HG03064 (cell line): ENCODE data around the gene GLIS2.

ENCODE experiments used
- ATAC-seq: cut with Tn5 transposase; IDR thresholded peaks from one replicate; pipeline ENCODE4 v1.9.1; 2021; ENCODE audit warnings: low read depth; ENCODE audit not compliant: unreplicated experiment

GLIS2 gene

DNA sequence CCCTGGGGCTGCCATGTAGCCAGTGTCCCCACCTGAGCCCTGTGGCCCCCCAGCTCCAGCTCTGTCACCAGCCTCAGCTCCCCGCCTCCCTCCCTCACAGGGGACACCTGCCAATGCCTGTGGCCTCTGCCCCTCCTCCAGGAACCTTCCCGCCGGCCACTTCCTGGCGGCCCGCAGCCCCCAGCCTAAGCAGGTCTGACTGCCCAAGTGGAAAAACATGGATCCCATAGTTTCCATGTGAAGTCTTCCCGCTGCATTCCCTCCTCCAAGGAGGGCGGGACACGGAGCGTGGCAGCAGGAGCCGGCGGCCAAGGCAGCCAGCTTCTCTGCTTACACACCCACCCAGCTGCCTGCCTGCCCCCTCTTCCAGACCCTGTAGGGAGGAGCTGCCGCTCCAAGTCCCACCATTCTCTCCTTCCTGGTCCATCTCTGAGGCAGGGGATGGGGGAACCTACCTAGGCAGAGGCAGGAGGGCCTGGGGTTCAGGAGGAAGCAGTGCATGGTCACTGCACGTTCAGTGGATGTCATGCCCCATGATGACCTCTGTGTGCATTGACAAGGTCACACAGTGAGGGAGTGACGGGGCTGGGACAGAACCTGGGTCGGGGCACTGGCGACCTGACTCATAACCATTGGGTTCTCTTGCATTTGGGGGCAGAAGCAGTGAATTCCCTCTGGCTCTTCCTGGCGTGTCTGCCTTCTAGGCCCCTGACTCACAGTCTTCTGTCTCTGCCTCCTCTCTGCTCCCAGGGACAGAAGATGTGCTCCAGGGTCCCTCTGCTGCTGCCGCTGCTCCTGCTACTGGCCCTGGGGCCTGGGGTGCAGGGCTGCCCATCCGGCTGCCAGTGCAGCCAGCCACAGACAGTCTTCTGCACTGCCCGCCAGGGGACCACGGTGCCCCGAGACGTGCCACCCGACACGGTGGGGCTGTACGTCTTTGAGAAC lies 64.5 kb downstream of the GLIS2 start:
- ATAC-seq, result no peak

DNA sequence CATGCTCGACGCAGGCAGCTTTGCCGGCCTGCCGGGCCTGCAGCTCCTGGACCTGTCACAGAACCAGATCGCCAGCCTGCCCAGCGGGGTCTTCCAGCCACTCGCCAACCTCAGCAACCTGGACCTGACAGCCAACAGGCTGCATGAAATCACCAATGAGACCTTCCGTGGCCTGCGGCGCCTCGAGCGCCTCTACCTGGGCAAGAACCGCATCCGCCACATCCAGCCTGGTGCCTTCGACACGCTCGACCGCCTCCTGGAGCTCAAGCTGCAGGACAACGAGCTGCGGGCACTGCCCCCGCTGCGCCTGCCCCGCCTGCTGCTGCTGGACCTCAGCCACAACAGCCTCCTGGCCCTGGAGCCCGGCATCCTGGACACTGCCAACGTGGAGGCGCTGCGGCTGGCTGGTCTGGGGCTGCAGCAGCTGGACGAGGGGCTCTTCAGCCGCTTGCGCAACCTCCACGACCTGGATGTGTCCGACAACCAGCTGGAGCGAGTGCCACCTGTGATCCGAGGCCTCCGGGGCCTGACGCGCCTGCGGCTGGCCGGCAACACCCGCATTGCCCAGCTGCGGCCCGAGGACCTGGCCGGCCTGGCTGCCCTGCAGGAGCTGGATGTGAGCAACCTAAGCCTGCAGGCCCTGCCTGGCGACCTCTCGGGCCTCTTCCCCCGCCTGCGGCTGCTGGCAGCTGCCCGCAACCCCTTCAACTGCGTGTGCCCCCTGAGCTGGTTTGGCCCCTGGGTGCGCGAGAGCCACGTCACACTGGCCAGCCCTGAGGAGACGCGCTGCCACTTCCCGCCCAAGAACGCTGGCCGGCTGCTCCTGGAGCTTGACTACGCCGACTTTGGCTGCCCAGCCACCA lies 65.4 kb downstream of the GLIS2 start:
- ATAC-seq, result no peak

DNA sequence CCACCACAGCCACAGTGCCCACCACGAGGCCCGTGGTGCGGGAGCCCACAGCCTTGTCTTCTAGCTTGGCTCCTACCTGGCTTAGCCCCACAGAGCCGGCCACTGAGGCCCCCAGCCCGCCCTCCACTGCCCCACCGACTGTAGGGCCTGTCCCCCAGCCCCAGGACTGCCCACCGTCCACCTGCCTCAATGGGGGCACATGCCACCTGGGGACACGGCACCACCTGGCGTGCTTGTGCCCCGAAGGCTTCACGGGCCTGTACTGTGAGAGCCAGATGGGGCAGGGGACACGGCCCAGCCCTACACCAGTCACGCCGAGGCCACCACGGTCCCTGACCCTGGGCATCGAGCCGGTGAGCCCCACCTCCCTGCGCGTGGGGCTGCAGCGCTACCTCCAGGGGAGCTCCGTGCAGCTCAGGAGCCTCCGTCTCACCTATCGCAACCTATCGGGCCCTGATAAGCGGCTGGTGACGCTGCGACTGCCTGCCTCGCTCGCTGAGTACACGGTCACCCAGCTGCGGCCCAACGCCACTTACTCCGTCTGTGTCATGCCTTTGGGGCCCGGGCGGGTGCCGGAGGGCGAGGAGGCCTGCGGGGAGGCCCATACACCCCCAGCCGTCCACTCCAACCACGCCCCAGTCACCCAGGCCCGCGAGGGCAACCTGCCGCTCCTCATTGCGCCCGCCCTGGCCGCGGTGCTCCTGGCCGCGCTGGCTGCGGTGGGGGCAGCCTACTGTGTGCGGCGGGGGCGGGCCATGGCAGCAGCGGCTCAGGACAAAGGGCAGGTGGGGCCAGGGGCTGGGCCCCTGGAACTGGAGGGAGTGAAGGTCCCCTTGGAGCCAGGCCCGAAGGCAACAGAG lies 66.3 kb downstream of the GLIS2 start:
- no peak for ATAC-seq

DNA sequence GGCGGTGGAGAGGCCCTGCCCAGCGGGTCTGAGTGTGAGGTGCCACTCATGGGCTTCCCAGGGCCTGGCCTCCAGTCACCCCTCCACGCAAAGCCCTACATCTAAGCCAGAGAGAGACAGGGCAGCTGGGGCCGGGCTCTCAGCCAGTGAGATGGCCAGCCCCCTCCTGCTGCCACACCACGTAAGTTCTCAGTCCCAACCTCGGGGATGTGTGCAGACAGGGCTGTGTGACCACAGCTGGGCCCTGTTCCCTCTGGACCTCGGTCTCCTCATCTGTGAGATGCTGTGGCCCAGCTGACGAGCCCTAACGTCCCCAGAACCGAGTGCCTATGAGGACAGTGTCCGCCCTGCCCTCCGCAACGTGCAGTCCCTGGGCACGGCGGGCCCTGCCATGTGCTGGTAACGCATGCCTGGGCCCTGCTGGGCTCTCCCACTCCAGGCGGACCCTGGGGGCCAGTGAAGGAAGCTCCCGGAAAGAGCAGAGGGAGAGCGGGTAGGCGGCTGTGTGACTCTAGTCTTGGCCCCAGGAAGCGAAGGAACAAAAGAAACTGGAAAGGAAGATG lies 67.0 kb downstream of the GLIS2 start:
- ATAC-seq, result no peak

DNA sequence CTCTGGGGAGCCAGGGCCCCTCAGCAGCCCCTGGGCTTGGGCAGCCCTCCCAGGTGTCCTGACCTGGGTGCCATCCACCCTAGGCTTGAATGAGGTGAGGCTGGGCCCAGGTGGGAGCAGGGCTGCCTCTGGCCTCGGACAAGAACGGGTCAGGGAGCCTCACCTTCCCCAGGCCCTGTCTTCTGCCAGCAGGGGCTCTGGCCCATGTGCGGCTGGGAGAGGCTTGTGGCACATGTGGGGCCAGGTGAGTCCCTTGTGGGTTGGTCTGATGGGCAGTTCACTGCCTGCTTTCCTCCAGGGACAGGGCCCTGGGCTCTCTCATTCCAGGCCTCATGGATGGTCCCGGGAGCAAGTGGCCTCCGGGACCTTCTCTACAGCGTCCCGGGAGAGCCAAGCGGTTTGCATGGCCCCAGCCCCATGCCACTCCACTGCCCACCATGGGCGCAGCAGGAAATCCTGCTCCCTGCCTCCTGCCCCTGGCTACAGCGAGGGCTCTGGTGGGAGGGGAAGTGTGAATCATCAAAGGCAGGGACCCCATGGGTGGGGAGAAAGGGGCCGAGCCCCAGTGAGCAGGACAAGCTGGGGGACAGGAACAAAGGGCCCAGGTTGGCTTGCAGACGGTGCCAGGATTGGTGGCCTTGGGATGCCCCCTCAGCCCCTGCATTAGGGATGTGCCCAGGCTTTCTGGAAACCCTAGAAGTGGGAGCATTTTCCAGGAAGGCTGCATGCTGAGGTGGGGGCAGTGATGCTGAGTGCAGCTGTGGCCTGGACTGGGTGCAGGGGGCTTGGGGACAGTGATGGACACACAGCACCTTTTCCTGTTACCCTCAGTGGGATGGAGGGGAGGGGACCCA lies 68.0 kb downstream of the GLIS2 start:
- no peak for ATAC-seq

DNA sequence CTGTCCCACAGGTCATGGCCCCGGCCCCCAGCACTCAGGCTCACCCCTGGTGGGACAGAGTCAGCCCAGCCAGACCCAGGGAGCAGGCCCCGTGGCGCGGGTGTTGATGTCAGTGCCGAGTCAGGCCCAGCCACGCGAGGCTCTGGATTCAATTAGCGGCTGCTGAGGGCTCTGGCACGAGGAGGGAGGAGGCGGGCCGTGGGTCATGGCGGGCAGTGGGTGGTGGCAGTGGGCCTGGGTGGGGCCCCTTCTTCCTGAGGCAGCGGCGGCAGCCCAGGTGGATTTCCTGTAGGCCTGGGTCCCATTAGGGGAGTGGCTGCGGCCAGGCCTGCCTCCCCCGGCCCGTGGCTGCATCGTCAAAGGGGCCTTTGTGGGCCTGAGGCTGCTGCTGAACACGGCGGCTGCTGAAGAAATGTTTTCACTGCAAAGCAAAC lies 68.7 kb downstream of the GLIS2 start:
- ATAC-seq, result no peak

DNA sequence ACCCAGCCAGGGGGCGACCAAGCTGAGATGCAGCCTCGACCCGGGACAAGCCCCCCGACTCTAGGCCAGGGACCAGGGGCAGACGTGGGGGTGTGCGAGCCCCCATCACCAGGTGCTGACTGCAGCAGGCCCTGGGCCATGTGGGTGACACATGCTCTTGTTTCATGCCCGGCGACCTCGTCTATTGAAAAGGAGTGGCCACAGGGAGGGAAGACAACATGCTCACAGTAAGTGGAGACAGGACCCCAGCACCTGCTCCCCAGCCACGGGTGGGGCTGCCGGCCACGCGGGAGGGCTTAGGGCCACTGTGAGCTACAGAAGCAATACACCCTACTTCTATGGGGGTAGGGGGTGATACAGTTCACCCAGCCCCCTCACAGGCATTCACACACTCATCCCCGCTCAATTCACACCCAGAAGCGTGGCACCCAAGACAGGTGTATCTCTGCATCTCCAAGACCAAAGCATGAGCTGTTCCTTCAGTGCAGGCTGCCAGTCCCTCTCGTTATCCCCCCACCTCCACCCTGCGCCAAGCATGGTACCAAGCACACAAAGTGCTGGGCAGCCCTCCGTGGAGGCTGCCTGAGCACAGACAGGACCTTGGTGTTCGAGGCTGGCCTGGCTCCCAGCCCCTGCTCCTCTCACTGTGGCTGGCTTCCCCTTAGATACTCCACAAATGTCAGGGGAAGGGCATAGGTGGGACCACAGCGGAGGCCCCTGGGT lies 69.4 kb downstream of the GLIS2 start:
- ATAC-seq, result no peak

DNA sequence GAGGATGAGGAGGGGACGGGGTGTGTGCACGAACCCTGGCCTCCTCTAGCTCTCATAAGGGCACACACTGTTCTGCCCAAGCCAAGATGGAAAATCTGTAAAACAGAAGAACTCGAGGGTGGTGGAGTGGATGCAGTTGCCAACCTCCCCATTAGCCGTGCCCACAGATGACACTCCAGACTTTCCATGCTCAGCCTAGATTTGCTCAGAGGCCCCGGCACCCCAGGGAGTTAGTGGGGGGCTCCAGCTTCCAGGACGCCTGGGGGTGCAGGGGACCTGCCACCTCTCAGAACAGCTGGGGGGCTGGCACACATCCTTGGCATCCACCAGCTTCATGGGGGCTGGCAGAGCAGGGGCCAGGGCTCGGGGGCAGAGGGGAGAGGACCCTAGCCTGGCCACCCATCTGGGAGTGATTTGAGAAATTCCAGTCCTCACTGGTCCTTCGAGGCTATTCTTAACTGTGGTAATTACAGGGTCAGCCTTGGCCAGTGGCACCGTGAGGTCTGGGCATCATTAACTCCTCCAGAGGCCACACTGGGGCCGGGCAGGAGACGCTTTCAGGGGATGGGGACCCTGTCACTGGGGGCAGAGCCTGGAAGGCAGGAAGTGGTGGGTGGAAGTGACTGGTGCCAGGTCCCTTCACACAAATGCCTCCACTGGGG lies 70.1 kb downstream of the GLIS2 start:
- no peak for ATAC-seq

DNA sequence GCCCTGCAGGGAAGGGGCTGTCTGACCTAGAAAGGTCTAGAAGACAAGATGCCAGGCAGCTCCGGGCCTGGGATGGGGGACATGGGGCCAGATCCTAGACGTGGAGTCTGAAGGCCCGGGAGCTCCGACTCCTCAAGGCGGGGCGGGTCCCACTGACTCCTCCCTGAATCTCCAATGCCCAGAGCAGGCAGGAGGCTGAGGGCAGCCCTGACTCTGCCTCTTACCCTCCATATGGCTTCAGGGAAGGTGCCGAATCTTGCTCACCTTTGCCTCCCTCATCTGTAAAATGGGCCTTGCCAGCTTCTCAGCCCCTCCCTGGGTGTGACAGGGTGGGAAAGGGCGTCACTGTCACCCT lies 70.6 kb downstream of the GLIS2 start:
- no peak for ATAC-seq

DNA sequence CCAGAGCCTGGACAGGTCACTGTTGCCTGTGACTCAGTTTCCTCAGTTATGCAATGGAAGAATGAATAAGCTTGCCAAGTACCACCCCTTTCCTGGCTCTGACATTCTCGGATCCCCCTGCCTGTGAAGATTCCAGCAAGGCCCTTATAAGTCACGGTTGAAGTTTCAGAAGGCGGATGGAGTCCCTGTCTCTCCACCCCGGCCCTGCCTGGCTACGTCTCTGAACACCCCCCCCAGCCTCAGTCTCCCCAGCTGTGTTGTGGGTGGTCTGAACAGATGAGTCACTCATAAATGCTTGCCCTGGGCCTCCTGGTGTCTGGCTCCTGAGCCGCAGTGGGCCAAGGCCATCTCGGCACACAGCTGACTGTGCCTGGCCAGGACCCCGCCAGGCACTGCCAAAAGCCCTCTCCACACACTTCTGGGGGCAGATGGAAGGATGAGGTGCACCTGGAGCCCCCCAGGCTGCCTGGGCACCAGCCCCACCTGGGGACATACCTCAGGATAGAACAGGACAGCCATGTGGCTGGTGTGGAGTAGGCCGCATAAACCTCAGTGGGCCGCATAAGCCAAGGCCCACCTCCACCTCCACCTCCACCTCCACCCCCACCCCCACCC lies 71.2 kb downstream of the GLIS2 start:
- ATAC-seq, result no peak

DNA sequence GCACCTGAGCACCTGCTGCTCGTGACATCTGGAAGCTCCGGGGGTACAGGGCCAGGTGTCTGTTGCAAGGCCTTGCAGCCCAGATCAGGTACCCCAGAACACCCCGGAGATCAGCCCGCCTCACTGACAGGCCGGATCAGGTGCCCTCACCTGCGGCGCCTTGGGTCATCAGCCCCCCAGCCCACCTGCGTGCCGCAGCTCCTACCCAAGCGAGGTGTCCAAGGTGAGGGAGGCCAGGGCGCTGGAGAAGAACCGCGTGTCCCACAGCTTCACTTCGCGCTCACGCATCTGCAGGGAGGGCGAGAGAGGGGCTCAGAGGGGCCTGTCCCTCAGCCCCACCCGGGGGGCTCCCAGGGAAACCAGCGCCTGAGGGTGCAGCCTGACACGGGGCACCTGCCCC lies 71.9 kb downstream of the GLIS2 start:
- ATAC-seq, result no peak

DNA sequence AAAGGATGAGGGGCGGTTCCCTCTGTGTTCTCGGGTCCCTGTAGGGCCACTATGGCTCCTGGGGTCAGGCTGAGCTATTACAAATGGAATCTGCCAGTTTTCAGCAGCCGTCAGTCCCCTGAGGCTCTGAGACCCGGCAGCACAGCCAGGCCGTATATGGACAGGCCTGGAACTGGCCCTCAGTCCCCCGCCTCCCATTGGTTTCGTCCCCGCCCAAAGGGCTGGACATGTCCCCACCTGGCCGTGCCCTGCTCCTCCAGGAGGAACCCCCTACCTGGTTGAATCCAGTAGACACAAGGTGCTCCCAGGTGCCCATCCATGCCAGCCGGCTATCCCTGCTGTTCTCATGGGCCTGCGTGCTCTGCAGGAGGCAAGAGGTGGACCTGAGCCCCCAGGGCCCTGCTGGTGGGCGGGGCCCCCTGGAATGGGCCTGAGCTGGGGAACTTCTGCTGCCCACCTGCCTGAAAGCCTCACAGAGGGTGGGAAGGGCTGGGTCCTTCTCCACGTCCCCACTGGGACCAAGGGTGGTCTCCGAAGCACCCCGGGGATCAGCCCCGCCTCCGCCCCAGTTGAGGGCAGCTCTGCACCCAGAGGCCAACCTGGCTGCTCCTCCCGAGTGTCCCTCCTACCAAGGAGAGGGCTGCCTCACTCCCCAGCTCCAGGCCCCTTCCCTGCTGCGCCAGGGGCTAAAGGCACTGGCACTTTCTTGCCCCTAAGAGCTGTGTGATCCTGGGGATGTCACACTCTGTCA lies 72.6 kb downstream of the GLIS2 start:
- ATAC-seq, result no peak
